RCC 7860 (cell line): ENCODE data around the gene APBA2.

ENCODE experiments used
- DNase-seq: peaks from one replicate; pipeline ENCODE4 v3.0.0-alpha.2; 2015; ENCODE audit warnings: low spot score
- FAIRE-seq: peaks from 2 replicates; lab custom pipeline; 2012; peaks lifted over from hg19 to GRCh38; lab: Jason Lieb, UNC

Gene APBA2

GRCh38 chr15:29067949-29068348 lies 182.2 kb downstream of the APBA2 start:
- no peak for FAIRE-seq
- DNase-seq, result no peak

- no peak for DNase-seq
- no peak for FAIRE-seq
These were observed 184.9 kb downstream of the APBA2 start for GRCh38 chr15:29070471-29071231.

GRCh38 chr15:29071232-29071881 lies 185.6 kb downstream of the APBA2 start:
- DNase-seq, result no peak
- no peak for FAIRE-seq

DNA sequence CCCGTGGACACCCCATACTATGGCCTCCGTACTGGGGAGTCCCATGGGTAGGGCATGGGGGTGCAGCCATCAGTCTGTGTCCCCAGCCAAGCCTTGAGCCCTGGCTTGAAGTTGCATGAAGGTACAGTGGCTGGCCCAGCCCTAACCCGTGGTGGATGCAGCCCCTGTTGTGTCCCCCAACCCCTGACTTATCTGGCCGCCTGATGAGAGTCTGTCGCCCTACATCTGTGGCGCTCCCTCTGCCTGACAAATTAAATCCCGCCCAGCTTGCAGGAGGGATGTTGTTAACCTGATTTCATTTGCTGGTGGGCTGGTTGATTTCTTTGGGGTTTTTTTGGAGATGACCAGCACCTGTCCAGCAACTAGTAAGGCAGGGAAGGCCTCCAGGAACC lies 186.1 kb downstream of the APBA2 start:
- no peak for DNase-seq
- no peak for FAIRE-seq

- no peak for DNase-seq
- no peak for FAIRE-seq
These were observed 186.7 kb downstream of the APBA2 start for GRCh38 chr15:29072444-29072843.

- no peak for FAIRE-seq
- no peak for DNase-seq
These were observed 188.3 kb downstream of the APBA2 start for GRCh38 chr15:29074045-29074444.

DNA sequence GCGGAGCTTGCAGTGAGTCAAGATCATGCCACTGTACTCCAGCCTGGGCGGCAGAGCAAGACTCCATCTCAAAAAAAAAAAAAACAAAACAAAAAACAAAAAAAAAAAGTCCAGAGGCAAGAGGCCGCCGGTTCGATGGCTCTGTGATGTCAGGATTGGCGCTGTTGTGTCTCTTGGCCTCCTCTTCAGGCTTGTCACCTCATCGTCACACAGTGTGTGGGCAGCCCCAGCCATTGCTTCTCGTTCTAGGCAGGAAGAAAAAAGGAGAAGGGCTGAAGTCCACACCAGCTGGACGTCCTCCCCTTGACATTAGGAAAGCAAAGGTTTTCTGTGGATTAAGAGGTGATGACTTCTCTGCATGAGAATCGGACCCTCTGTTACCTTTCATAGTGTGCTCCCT lies 192.8 kb downstream of the APBA2 start:
- DNase-seq (no peak), FAIRE-seq (no peak)

DNA sequence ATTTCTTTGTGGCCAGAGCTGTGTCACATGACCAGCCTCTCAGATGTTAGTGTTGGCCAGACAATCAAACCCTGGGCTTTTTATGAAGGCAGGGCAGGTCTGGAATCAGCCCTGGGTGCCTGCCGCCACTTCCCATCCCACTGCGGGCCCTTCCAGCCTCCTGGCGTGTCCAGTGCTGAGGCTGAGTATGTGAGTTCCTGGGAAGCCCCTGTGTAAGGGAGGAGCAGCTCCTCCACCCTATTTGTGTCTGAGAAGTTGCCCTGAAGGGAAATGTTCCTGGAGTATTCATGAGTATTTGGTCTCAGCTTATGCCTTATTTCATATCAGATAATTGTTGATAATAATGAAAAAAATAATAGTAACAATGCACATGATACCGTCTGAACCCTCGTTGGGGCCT lies 193.7 kb downstream of the APBA2 start:
- FAIRE-seq (no peak), DNase-seq (no peak)

DNA sequence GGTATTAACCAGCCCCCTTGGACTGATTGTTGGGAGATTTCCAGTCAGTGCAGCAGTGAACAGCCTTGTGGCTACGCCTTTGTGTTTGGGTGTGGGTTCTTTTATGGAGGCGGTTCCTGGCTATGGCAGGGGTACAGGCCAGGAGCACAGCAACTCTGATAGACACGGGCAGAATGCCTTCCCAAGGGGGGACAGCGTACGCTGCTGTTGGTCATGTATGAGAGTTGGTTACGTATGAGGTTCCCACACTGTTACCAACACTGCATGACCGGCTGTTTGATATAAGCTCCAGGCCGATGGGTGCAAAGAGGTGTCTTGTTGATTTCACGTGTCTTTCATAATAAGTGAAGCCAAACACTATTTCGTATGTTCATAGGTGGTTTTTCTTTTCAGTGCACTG lies 196.0 kb downstream of the APBA2 start:
- DNase-seq (no peak), FAIRE-seq (no peak)

DNA sequence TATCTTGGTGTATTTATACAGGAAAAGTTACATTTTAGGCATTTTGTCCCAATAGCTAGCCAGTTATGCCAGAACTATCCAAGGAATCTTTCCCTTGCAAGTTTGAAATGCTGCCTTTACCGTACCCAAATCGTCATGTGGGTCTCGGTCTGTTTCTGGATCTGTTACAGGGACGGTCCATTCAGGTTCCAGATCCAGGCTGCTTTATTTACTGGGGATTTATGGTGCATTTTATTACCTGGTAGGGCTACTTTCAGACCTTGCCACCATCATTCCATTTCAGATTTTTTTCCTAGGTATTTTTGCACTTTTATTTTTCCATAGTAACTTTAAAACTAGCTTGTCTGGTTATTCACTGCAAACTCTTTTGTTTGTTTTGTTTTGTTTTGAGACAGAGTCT lies 197.4 kb downstream of the APBA2 start:
- FAIRE-seq, result no peak
- no peak for DNase-seq

GRCh38 chr15:29083858-29084257 lies 198.1 kb downstream of the APBA2 start:
- no peak for FAIRE-seq
- DNase-seq, result no peak

GRCh38 chr15:29086001-29086400 lies 200.2 kb downstream of the APBA2 start:
- FAIRE-seq (no peak), DNase-seq (no peak)

DNA sequence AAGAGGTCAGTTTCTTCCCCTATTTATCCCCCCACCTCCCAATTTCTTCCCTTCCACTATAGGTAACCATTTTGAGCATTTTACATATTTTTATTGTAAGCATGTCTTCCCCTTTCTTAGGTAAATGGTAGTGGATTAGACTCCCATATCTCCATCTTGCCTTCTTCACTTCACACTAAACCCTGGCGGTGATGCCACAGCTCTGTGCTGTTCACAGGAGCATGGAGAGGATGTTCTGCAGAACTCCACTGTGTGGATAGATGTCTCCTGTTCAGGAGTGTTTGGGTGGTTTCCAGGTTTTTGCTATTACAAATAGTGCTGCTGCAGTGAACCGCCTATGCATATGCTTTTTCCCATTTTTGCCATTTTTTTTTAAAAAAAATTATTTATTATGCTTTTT lies 201.1 kb downstream of the APBA2 start:
- DNase-seq, result no peak
- FAIRE-seq, result no peak

GRCh38 chr15:29087521-29088285 lies 201.9 kb downstream of the APBA2 start:
- DNase-seq, result no peak
- no peak for FAIRE-seq

DNA sequence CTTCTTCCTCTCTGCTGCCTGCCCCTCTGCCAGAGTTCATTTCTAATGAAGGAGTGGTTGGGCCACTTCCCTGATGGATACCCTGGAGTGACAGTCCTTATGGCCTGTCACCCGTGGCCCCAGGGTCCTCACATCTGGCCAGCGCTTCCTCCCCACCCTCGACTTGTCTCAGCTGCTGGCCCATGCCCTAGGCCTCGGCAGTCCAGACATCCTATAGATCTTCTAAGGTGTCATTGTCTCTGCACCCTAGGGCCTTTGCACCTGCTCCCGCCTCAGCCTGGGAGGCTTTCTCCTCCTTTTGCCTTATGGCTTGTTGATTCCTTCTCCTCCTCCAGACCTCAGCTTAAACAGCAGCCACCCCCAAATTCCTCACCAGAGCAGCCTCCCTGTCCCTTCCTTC lies 202.9 kb downstream of the APBA2 start:
- no peak for FAIRE-seq
- DNase-seq, result no peak

DNA sequence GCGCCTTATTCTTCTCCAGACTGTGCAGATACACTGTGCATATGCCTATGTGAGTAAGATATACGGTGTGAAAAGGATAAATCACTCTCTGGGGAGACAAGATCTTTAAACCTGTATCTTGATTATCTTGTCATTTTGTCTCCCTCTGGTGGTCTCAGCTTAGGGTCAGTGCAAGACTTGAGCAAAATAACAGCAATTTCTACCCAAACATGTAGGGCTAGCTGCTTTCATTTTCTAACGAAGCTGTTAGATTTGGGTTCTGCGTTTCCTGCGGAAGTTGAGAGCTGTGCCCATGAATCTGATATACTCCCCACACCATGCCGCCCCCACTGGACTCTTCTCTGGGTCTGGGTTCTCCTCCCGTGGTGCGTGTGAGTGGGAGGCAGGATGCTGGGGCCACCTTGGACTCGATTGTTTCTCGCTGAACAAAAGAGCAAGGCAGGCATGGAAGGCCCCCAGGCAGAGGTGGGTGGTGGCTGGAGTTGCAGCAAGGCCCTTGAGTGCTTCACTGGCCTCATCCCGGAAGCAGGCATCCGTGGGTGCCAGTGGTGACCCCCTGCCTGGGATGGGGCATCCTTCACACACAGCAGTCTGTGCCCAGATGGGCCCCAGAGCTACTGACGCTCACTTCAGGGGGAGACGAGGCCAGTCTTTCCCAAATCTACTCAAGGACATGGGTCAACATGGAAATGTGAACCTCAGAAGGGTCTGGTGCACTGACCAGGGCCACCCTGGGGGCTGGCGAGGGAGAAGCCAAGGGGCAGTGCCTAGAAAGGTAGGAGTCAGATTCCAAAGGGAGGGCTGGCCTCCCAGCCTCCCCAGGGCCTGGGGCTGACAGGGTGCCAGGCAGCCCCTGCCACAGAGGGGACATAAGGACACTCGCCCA lies 204.2 kb downstream of the APBA2 start:
- FAIRE-seq (no peak), DNase-seq (no peak)

DNA sequence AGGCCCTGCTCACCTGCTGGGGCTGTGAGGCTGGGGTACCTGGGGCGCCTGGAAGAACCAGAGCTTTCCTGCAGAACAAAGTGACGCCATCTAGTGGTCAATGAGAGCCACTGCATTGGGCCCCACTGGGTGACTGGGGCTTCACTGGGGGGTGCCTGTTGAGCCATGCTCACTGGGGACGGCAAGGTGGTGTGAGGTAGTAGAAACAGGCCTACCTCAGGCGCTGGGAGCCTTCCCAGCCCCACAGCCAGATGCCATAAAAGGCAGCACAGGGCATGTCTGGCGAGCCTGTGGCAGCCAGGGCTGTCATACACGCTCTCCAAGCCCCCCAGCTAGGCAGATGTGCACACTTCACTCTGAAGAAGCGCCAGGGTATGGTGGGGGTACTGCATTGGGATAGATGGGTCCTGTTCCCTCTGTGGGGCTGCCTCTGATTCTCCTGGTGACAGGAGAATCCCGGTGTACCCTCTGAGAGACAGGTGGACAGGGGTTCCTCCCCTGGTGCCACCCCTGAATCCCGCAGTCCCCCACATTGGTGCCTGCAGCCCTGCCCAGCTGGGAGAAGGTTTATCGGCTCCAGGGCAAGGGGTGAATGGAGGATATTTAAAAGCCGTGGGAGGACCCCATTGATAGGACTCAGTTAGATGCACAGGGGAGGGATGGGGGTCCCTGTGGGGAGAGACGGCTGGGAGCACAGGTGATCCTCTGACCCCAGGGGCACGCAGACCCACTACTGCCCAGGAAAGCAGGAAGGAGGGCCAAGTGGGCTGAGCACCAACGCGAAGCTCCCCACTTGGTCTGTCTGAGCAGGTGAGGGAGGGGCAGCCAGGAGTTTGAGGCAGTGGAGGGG lies 205.1 kb downstream of the APBA2 start:
- FAIRE-seq, result no peak
- DNase-seq, result no peak

GRCh38 chr15:29091666-29092065 lies 205.9 kb downstream of the APBA2 start:
- DNase-seq (no peak), FAIRE-seq (no peak)

DNA sequence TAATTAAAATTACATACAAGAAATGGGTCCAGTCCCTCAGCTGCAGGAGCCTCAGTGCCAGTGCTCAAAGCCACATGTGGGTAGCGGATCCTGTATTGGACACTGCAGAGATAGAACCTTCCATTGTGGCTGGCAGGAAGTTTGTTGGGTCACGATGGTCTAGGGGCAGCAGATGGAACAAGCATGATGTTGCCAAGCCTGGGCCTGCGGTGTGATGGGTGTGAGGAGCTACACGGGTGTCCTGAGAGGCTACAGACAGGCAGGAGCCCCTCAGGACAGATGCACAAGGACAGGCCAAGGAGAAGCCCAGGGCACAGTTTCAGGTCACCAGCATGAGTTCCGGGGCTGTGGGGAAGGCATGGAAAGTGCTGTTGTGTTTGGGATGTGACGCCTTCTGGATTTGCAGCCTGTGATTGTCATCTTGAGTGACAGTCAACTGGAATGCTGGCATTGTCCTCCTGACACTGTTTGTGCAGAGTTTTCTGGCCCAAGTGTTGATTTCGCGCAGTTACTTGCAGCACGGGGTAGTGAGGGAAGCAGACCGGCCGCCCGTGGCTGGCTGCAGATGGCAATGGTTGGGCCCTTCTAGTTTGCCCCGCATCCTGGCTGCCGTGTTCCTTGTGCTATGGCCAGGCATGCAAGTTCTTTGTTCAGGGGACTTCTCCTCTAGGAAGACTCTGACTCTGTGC lies 206.7 kb downstream of the APBA2 start:
- DNase-seq (no peak), FAIRE-seq (no peak)

DNA sequence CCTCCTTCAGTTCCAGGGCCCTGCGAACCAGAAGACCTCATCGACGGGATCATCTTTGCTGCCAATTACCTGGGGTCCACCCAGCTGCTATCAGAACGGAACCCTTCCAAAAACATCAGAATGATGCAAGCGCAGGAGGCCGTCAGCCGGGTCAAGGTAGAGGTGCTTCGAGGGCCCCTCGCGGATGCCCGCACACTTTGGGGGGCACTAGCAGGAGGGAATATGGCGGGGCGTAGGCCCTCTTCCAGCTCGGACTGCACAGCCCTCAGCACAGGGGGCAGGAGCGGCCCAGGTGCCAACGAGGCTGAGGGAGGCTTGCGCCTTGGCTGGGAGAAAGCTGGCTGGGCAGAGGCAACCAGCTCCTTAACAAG lies 207.3 kb downstream of the APBA2 start:
- no peak for DNase-seq

More for the DNA sequence above, 207.3 kb downstream of the APBA2 start:
- no peak for FAIRE-seq
